ENCODE results near the gene SSC5D. TPM values are rescaled to one million over a fixed set of nuclear protein-coding genes. Genes with fewer than 3 reads are reported as not detected.

Gene SSC5D
- total and polyA plus RNA-seq, 10 of the 15 experiments (the other 5 are each of a cell fraction or from before 2014, with no cell fraction given) = 0.03 to 0.13 (median 0.05) TPM; not detected in 4

DNA sequence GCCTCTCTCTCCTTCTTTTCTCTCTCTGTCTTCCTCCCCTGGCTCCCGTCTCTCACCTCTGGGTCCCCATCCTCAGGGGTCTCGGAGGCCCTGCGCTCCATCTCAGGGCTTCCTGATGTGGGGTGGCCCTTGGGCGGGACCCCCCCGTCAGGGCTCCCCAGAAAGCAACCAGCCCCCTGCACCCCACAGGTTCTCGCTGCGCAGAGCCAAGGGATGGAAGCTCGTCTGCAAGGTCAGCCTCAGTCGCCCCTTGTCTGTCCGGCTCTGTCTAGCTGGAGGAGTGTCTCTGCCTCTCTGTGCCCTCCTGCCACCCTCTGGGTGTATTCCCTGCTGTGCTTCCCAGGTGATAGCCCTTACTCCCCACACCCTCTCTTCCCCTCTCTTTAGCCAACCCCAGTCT is 57.2 kb downstream of the SSC5D start, which contains the start of gene SBK3:
Gene SBK3 (minus strand): TSS at position 101 of the 400 bp plus-strand sequence. CDS start 0 bp downstream, at position 101.
- H3K9me3 ChIP-seq (replicated peaks; ENCODE audit: control insufficient read depth, insufficient read depth, low read length) = no peaks in the 10 kb centered on the region
- H3K27ac ChIP-seq (ENCODE audit: control insufficient read depth, insufficient read depth) = no peak within 1 kb of the TSS
- H3K36me3 ChIP-seq (ENCODE audit: control insufficient read depth in 2 of 2, insufficient read depth in 2 of 2, low read length in 1 of 2) = no peaks in the 10 kb centered on the region
- no peak for FAIRE-seq
- ChIA-PET POLR2A (no interaction called here), SMC1A (ENCODE audit: uncharacterized antibody, unreplicated experiment) (no interaction called here), CTCF (no interaction called here), RAD21 (ENCODE audit: unreplicated experiment) (no interaction called here)
- intact Hi-C loops (cut with micrococcal nuclease; ENCODE audit: unreplicated experiment) = no loop called here
- no peak for DNase-seq (ENCODE audit: low read depth, low spot score)
- TF ChIP-seq SMC3 (IDR thresholded peaks at IDR 0.05; ENCODE audit: borderline replicate concordance, low read length) = no peak
- no peak for TF ChIP-seq NFYA (IDR thresholded peaks at IDR 0.05; ENCODE audit: borderline replicate concordance, low read depth, low read length)
- no peak within 1 kb of the TSS for H3K4me2 ChIP-seq (ENCODE audit: control insufficient read depth, insufficient read depth)
- ATAC-seq = no peak
- no peak within 1 kb of the TSS for H2AFZ ChIP-seq (ENCODE audit: control insufficient read depth, low read depth, low read length)
- no TSS peak for BruUV-seq (replicated peaks)
- in situ Hi-C loops (cut with MboI) = no loop called here
- no peak within 1 kb of the TSS for H3K4me3 ChIP-seq
- H3K4me1 ChIP-seq (ENCODE audit: control insufficient read depth, insufficient read depth, low read length) = no peaks in the 10 kb centered on the region
- WGBS (ENCODE audit: insufficient coverage, insufficient replicate concordance, low lambda C conversion rate, missing lambda C conversion rate) = 26% methylated on average over 10 of the region's 10 CpGs
- no peak within 1 kb of the TSS for H3K9ac ChIP-seq (ENCODE audit: control insufficient read depth, insufficient read depth, low read length)
- H3K79me2 ChIP-seq (ENCODE audit: control insufficient read depth, insufficient read depth, low read length) = no peaks in the 10 kb centered on the region
- H4K20me1 ChIP-seq (ENCODE audit: control insufficient read depth, insufficient read depth) = no peaks in the 10 kb centered on the region
- H3K27me3 ChIP-seq (replicated peaks in 1 of 2; ENCODE audit: control insufficient read depth in 2 of 2, insufficient read depth in 2 of 2, low read length in 1 of 2) = peaks cover 1 to 7% of the 10 kb centered on the region in 2 experiments; a peak in 3 of 4 replicates

GRCh38 chr19:55546011-55546410 is 57.8 kb downstream of the SSC5D start:
- SMC1A ChIA-PET (ENCODE audit: uncharacterized antibody, unreplicated experiment) = no interaction called here
- 35% methylated on average over 8 of the region's 11 CpGs for WGBS (ENCODE audit: insufficient coverage, insufficient replicate concordance, low lambda C conversion rate, missing lambda C conversion rate)
- FAIRE-seq = no peak
- POLR2A ChIA-PET = interaction anchor here (0.5 kb wide), 1 partner anchor 37 kb away, joined by 4 read pairs; no protein-coding TSS in a partner anchor
- no peak for ATAC-seq
- H3K4me3 ChIP-seq = no peak overlapping the region
- peaks cover 1 to 7% of the 10 kb centered on the region in 2 experiments; a peak in 3 of 4 replicates for H3K27me3 ChIP-seq (replicated peaks in 1 of 2; ENCODE audit: control insufficient read depth in 2 of 2, insufficient read depth in 2 of 2, low read length in 1 of 2)
- no peak overlapping the region for H3K4me2 ChIP-seq (ENCODE audit: control insufficient read depth, insufficient read depth)
- no peak overlapping the region for H3K9ac ChIP-seq (ENCODE audit: control insufficient read depth, insufficient read depth, low read length)
- no TSS peak for BruUV-seq (replicated peaks)
- no peaks in the 10 kb centered on the region for H4K20me1 ChIP-seq (ENCODE audit: control insufficient read depth, insufficient read depth)
- H3K36me3 ChIP-seq (ENCODE audit: control insufficient read depth in 2 of 2, insufficient read depth in 2 of 2, low read length in 1 of 2) = no peaks in the 10 kb centered on the region
- H3K79me2 ChIP-seq (ENCODE audit: control insufficient read depth, insufficient read depth, low read length) = no peaks in the 10 kb centered on the region
- H3K9me3 ChIP-seq (replicated peaks; ENCODE audit: control insufficient read depth, insufficient read depth, low read length) = no peaks in the 10 kb centered on the region
- no peak for DNase-seq (ENCODE audit: low read depth, low spot score)
- RAD21 ChIA-PET (ENCODE audit: unreplicated experiment) = no interaction called here
- H3K4me1 ChIP-seq (ENCODE audit: control insufficient read depth, insufficient read depth, low read length) = no peaks in the 10 kb centered on the region
- in situ Hi-C loops (cut with MboI) = no loop called here
- no peak overlapping the region for H3K27ac ChIP-seq (ENCODE audit: control insufficient read depth, insufficient read depth)
- CTCF ChIA-PET = no interaction called here
- H2AFZ ChIP-seq (ENCODE audit: control insufficient read depth, low read depth, low read length) = no peak overlapping the region
- intact Hi-C loops (cut with micrococcal nuclease; ENCODE audit: unreplicated experiment) = no loop called here
- TF ChIP-seq ZBED1 (IDR thresholded peaks at IDR 0.05; ENCODE audit: borderline replicate concordance) (no peak), ZNF274 (IDR thresholded peaks at IDR 0.05; ENCODE audit: insufficient read depth, insufficient read length) (no peak), POLR2AphosphoS2 (IDR thresholded peaks at IDR 0.05; ENCODE audit: low read depth, low read length) (no peak), MAX (IDR thresholded peaks at IDR 0.05; ENCODE audit: low read depth, low read length) (no peak), ATF7 (IDR thresholded peaks at IDR 0.05; ENCODE audit: low read depth) (no peak), PML (IDR thresholded peaks at IDR 0.05; ENCODE audit: low read length) (no peak), RFX5 (IDR thresholded peaks at IDR 0.05; ENCODE audit: low read depth, low read length) (no peak), NFIC (IDR thresholded peaks at IDR 0.05; ENCODE audit: low read depth, low read length) (no peak)
- TF ChIP-seq, protein P1, sequence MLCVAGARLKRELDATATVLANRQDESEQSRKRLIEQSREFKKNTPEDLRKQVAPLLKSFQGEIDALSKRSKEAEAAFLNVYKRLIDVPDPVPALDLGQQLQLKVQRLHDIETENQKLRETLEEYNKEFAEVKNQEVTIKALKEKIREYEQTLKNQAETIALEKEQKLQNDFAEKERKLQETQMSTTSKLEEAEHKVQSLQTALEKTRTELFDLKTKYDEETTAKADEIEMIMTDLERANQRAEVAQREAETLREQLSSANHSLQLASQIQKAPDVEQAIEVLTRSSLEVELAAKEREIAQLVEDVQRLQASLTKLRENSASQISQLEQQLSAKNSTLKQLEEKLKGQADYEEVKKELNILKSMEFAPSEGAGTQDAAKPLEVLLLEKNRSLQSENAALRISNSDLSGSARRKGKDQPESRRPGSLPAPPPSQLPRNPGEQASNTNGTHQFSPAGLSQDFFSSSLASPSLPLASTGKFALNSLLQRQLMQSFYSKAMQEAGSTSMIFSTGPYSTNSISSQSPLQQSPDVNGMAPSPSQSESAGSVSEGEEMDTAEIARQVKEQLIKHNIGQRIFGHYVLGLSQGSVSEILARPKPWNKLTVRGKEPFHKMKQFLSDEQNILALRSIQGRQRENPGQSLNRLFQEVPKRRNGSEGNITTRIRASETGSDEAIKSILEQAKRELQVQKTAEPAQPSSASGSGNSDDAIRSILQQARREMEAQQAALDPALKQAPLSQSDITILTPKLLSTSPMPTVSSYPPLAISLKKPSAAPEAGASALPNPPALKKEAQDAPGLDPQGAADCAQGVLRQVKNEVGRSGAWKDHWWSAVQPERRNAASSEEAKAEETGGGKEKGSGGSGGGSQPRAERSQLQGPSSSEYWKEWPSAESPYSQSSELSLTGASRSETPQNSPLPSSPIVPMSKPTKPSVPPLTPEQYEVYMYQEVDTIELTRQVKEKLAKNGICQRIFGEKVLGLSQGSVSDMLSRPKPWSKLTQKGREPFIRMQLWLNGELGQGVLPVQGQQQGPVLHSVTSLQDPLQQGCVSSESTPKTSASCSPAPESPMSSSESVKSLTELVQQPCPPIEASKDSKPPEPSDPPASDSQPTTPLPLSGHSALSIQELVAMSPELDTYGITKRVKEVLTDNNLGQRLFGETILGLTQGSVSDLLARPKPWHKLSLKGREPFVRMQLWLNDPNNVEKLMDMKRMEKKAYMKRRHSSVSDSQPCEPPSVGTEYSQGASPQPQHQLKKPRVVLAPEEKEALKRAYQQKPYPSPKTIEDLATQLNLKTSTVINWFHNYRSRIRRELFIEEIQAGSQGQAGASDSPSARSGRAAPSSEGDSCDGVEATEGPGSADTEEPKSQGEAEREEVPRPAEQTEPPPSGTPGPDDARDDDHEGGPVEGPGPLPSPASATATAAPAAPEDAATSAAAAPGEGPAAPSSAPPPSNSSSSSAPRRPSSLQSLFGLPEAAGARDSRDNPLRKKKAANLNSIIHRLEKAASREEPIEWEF (IDR thresholded peaks at IDR 0.05; ENCODE audit: insufficient replicate concordance, low read depth, low read length) = no peak
- TF ChIP-seq, protein P2, sequence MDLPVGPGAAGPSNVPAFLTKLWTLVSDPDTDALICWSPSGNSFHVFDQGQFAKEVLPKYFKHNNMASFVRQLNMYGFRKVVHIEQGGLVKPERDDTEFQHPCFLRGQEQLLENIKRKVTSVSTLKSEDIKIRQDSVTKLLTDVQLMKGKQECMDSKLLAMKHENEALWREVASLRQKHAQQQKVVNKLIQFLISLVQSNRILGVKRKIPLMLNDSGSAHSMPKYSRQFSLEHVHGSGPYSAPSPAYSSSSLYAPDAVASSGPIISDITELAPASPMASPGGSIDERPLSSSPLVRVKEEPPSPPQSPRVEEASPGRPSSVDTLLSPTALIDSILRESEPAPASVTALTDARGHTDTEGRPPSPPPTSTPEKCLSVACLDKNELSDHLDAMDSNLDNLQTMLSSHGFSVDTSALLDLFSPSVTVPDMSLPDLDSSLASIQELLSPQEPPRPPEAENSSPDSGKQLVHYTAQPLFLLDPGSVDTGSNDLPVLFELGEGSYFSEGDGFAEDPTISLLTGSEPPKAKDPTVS (IDR thresholded peaks at IDR 0.05; ENCODE audit: low read depth, low read length) = no peak

All from GM12878 (cell line).